GM06990 (cell line): ENCODE measurements around the gene SRRM1.
A peak's percentile ranks its signal among the peaks of the same experiment; 100 is the strongest.
"Not testable (repeated sequence)": the region's sequence is repeated elsewhere in the genome, so short reads cannot be mapped to it uniquely, and the experiment has no call there.

Experiments used
- DNase-seq: peaks from one replicate; pipeline ENCODE4 v3.0.0-alpha.2; 2011; ENCODE audit not compliant: insufficient read length; ENCODE audit errors: extremely low read depth
- H3K27me3 ChIP-seq: replicated peaks from 2 replicates; pipeline ENCODE4 v1.6.0; 2011; ENCODE audit warnings: low read length; ENCODE audit not compliant: control insufficient read depth, insufficient read depth
- H3K36me3 ChIP-seq: 2 replicates; pipeline ENCODE4 v1.5.1; 2011; ENCODE audit warnings: low read length; ENCODE audit not compliant: control insufficient read depth, insufficient read depth
- H3K4me3 ChIP-seq: replicated peaks from 2 replicates; pipeline ENCODE4 v1.5.1; 2011; ENCODE audit warnings: low read depth, mild to moderate bottlenecking, control low read depth, low read length
- CTCF ChIP-seq: IDR thresholded peaks from 2 replicates; pipeline ENCODE4 v1.5.1; 2011; ENCODE audit warnings: low read length, control low read depth, mild to moderate bottlenecking, inconsistent platforms; ENCODE audit not compliant: insufficient read depth, poor library complexity, severe bottlenecking

Gene SRRM1

GRCh38 chr1:24704411-24705259 is 61.5 kb downstream of the SRRM1 start:
- no peaks in the 10 kb centered on the region for H3K27me3 ChIP-seq
- no peak for DNase-seq
- no peaks in the 10 kb centered on the region for H3K36me3 ChIP-seq
- no peak overlapping the region for H3K4me3 ChIP-seq
- no peak for TF ChIP-seq CTCF

- peak; percentile 64 for DNase-seq
- H3K27me3 ChIP-seq: no peaks in the 10 kb centered on the region
- TF ChIP-seq CTCF: no peak
- H3K36me3 ChIP-seq: no peaks in the 10 kb centered on the region
- no peak overlapping the region for H3K4me3 ChIP-seq
These were observed 62.4 kb downstream of the SRRM1 start for GRCh38 chr1:24705260-24706073.

- not testable (repeated sequence) for H3K27me3 ChIP-seq, H3K36me3 ChIP-seq, H3K4me3 ChIP-seq, DNase-seq
These were observed 62.9 kb downstream of the SRRM1 start for GRCh38 chr1:24706074-24706389.

- TF ChIP-seq CTCF: no peak
- Histone ChIP-seq H3K4me3 (no peak overlapping the region), H3K27me3 (no peaks in the 10 kb centered on the region), H3K36me3 (no peaks in the 10 kb centered on the region)
- no peak for DNase-seq
These were observed 64.6 kb downstream of the SRRM1 start for GRCh38 chr1:24707687-24708086.

- Histone ChIP-seq H3K27me3 (no peaks in the 10 kb centered on the region), H3K36me3 (no peaks in the 10 kb centered on the region), H3K4me3 (no peak overlapping the region)
- no peak for TF ChIP-seq CTCF
- no peak for DNase-seq
These were observed 65.8 kb downstream of the SRRM1 start for GRCh38 chr1:24708938-24709337.

GRCh38 chr1:24709791-24710441 is 66.8 kb downstream of the SRRM1 start:
- no peak for TF ChIP-seq CTCF
- no peaks in the 10 kb centered on the region for H3K36me3 ChIP-seq
- H3K27me3 ChIP-seq: no peaks in the 10 kb centered on the region
- no peak for DNase-seq
- no peak overlapping the region for H3K4me3 ChIP-seq
